GM19324 (cell line): ENCODE measurements around the gene XKRX.

Experiments used
- ATAC-seq: cut with Tn5 transposase; IDR thresholded peaks from one replicate; pipeline ENCODE4 v1.9.1; 2021; ENCODE audit warnings: mild to moderate bottlenecking, moderate library complexity; ENCODE audit not compliant: unreplicated experiment, low FRiP score

Gene XKRX

DNA sequence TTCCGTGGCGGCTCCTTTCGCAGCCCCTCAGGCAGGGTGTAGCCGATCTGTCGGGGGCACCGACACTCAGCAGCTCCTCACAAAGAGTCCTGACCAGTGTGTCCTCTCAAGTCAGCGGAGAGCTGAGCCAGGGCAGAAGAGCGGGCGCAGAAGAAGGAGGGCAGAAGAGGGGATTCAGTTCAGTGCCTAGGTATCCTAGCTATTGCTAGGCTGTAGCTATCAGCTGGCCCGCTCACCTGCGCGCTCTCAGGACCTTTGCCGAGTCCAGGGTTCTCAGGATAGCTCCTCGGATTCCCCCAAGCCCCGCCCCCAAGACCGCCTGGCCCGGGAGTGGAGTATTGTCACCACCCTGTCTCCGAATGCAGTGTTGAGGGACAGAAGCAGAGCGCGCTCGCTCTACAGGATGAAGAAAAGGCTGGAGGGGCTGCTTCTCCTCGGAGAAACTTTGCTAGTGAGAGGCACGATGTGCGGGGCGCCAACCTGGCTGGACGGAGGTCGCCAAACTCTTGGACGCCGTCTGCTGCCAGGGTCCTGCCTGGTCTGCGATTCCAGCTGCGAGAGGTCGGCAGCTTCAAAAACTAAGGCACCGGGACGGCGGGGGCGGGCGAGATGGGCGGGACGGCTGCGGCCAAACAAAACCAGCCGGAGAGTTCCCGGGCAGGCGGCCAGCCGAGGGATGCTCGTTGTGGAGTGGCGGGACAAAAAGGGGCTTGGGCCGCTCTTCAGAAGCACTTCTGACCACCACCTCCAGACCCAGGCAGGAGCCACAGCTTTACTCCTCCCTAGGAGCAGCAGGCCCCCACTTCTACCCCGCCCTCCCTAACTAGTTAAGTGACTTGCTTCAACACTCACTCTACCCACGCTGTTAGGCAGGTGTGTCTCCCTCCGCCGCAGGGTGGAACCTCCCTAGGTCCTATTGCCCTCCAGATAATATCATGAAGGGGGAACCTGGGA lies at the start of gene XKRX:
TSS of gene XKRX (minus strand) at position 258 of the 954 bp plus-strand sequence. CDS start 613 bp downstream, outside the sequence.
- no peak for ATAC-seq

DNA sequence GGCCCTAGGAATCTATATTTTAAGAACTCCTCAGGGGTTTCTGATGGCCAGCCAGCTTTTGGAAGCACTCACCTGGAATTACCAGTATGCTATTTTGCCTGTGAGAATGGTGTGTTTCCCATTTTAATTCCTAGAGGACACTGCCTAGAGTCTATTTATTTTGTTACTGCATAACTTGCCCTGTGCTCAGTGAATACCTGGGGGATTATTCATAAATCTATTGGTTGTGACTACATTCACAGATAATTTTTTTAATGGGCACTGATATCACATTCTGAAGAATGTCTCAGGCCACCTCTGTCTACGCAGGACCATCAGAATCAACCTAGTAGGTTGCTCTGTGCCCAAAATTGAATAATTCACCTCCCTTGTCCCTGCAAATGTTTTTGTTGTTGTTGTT lies 47.5 kb upstream of the XKRX start:
- ATAC-seq: no peak

GRCh38 chrX:100975212-100975611 lies 46.5 kb upstream of the XKRX start:
- no peak for ATAC-seq

GRCh38 chrX:100973411-100973810 lies 44.7 kb upstream of the XKRX start:
- no peak for ATAC-seq

- no peak for ATAC-seq
These were observed 41.2 kb upstream of the XKRX start for GRCh38 chrX:100969936-100970335.

DNA sequence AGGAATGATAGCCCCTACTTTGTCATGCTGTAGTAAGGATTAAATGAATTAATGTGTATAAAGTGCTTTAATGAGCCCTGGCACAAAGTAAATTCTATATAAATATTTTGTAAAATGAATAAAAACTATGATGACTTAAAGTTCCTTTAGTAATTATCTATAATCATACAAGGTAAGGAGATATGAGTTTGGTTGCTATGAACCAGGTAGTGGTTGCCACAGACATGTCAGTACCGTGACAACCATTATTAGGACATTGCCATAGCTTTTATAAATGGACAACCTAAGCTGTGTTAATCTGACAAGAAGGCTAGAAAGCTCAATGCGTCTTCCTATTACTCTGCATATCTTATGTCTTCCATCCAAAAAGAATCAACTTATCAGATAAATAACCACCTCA lies 40.7 kb upstream of the XKRX start, which contains the start of gene ARL13A:
TSS of gene ARL13A (plus strand) at position 301 of the 400 bp plus-strand sequence. CDS start 3,982 bp downstream, outside the sequence.
- no peak for ATAC-seq

- no peak for ATAC-seq
These were observed 35.6 kb upstream of the XKRX start for GRCh38 chrX:100964362-100964761.

GRCh38 chrX:100962811-100963210 lies 34.1 kb upstream of the XKRX start:
- no peak for ATAC-seq

DNA sequence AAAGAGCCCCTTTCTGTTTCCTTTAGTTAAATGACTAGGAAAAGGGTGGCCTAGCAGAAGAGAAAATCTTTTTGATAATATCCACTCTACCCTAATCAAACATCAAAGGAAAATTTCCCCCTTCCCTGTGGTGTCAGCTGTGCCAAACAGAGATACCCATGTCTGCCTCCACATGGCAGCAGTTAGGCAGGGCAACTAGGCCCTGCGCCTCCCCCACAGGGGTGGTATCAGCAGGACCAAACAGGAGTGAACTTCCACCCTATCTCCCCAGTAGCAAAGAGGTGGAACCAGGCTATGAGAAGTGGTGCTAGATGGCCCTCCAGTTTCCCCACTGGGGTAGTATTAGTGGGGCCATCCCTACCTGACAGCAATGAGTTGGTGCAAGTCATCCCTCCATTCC lies 19.8 kb upstream of the XKRX start:
- no peak for ATAC-seq

- no peak for ATAC-seq
These were observed 17.7 kb upstream of the XKRX start for GRCh38 chrX:100946299-100946927.

- ATAC-seq: no peak
These were observed 15.9 kb upstream of the XKRX start for GRCh38 chrX:100944601-100945000.

DNA sequence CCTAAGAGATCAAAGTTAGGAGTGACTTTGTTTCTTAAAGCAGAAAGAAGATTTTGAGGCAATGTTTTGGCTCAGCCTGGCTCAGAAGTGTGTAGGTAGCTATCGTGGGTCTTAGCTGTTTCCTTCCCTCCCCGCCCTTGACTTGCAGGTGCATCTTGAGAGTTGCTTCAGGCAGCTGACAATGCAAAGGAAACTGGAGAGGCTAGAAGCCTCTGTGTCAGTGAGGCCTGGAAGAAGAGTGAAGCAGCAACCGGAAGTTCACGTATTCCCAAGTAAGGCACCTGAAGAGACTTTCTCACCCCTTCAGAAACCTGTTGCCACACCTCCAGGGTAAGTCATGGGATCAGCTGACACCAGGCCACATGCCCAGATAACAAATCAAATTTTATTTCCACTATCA lies 10.6 kb upstream of the XKRX start:
- ATAC-seq: no peak

GRCh38 chrX:100935767-100936166 lies 7.0 kb upstream of the XKRX start:
- ATAC-seq: no peak

- no peak for ATAC-seq
These were observed 3.2 kb upstream of the XKRX start for GRCh38 chrX:100931925-100932285.

DNA sequence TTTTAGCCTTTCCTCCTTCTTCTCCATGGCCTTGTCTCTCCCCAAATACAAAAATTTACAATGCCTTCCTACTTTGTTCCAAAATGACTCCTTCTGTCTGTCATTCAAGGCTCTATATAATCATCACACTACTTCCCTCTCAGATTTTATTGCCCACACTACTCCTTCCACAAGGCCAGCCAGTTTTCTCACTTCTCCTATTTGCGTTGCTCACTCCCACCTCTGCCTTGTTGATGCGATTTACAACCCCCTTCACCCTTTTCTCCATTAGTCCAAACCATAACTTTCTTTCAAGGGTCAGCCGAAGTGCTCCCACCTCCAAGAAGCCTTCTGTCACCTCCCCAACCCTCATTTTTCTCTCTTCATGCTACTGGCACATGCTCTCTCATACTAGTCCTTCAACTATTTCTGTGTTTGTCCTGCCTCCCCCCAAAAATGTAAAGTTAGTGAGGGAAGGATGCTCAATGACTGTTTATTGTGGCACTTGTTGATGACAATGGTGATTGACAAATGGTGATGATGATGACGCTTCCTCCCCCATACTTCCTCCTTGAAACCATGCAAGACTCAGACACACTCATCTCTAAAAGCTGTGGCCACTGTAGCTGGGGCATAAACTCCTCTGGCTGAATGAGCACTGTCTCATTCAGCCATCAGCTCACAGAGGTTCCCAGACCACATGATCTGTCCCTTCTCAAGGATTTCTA lies 2.7 kb upstream of the XKRX start:
- ATAC-seq: no peak

DNA sequence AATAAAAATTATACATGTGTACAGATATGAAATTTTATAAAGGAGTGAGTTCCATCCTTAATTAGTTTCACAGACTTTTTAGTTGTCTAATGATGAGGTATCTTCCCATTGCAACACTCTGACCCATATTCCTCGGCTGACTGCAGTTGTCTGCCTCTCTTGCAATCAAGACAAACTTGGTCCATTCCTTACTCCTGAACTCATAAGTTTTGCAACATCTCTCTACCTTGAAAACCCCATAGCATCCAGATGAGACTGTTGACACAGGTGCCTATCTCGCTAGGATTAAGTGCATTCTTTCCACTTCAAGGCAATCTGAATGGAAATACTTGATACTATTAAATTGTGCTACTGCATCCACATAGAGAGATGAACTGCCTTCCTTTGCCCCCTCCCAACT lies 2.3 kb downstream of the XKRX start:
- ATAC-seq: no peak

DNA sequence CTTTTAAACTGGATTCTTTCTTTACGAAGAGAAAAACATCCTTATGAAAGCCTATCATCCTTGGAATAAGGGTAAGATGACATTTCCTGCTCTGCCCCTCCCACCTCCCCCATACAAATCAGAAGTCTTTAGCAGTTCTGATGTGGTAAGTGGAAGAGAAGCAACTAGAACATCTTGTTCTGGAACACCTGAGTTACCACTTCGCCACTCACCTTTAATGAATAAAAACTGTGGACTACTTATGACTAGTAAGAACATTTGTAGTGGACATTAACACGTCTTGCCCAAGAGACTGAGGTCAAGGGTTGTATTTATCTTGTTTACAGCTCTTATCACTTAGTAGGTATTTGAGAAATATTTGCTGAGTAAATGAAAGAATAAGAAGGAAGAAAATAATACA lies 4.3 kb downstream of the XKRX start:
- no peak for ATAC-seq

GRCh38 chrX:100915562-100915961 lies 13.2 kb downstream of the XKRX start:
- ATAC-seq: no peak

- no peak for ATAC-seq
These were observed 15.6 kb downstream of the XKRX start for GRCh38 chrX:100913111-100913510.

GRCh38 chrX:100911731-100912130 lies 17.0 kb downstream of the XKRX start:
- ATAC-seq: no peak

GRCh38 chrX:100905620-100906019 lies 23.1 kb downstream of the XKRX start:
- no peak for ATAC-seq
